GM23338 (cell line): Measurements from ENCODE around the gene KRTDAP. TPM values are rescaled to one million over a fixed set of nuclear protein-coding genes. Genes with fewer than 3 reads are reported as not detected.

Experiments
- ATAC-seq: fragments of 200-7000 bp; cut with Tn5 transposase; 3 replicates; pipeline ENCODE4 v1.9.1; 2020
- DNase-seq: peaks from one replicate; pipeline ENCODE4 v3.0.0-alpha.2; 2015; ENCODE audit warnings: low spot score
- H2AFZ ChIP-seq: fragments of 200-600 bp; sonication (generic); 2 replicates; pipeline ENCODE4 v1.8.0; 2016; ENCODE audit warnings: antibody characterized with exemption, mild to moderate bottlenecking, moderate library complexity
- H3F3A ChIP-seq: fragments of 200-600 bp; sonication (generic); replicated peaks from 2 replicates; pipeline ENCODE4 v1.8.0; 2017; ENCODE audit warnings: antibody characterized with exemption, mixed run types, low read depth
- H3K27ac ChIP-seq: fragments of 200-600 bp; sonication (generic); 2 replicates; pipeline ENCODE4 v1.6.1; 2016; ENCODE audit warnings: low read depth
- H3K27me3 ChIP-seq: fragments of 200-600 bp; sonication (generic); 2 replicates; pipeline ENCODE4 v1.8.0; 2016; ENCODE audit warnings: mild to moderate bottlenecking, mixed run types, moderate library complexity; ENCODE audit not compliant: insufficient read depth
- H3K36me3 ChIP-seq: fragments of 200-600 bp; sonication (generic); 2 replicates; pipeline ENCODE4 v1.8.0; 2016; ENCODE audit warnings: mild to moderate bottlenecking; ENCODE audit not compliant: insufficient read depth
- H3K4me1 ChIP-seq: fragments of 200-600 bp; sonication (generic); 2 replicates; pipeline ENCODE4 v1.8.0; 2016; ENCODE audit warnings: mild to moderate bottlenecking, moderate library complexity; ENCODE audit not compliant: insufficient read depth
- H3K4me2 ChIP-seq: fragments of 200-600 bp; sonication (generic); 2 replicates; pipeline ENCODE4 v1.7.1; 2017; ENCODE audit warnings: mixed run types
- H3K4me3 ChIP-seq: fragments of 200-600 bp; sonication (generic); 2 replicates; pipeline ENCODE4 v1.6.1; 2016; ENCODE audit warnings: mixed run types
- H3K79me2 ChIP-seq: fragments of 200-600 bp; sonication (generic); replicated peaks from 2 replicates; pipeline ENCODE4 v1.8.0; 2017; ENCODE audit warnings: mild to moderate bottlenecking; ENCODE audit not compliant: insufficient read depth
- H3K9me2 ChIP-seq: fragments of 200-600 bp; sonication (generic); 2 replicates; pipeline ENCODE4 v1.8.0; 2017; ENCODE audit not compliant: insufficient read depth
- H4K20me1 ChIP-seq: fragments of 200-600 bp; sonication (generic); replicated peaks from 2 replicates; pipeline ENCODE4 v1.8.0; 2017; ENCODE audit warnings: mild to moderate bottlenecking; ENCODE audit not compliant: insufficient read depth
- H3K27ac Mint-ChIP-seq: 2 replicates; pipeline ENCODE4 v1.8.0; 2020; ENCODE audit warnings: inconsistent platforms, mild to moderate bottlenecking, moderate library complexity, mixed read lengths
- H3K27me3 Mint-ChIP-seq: 3 replicates; pipeline ENCODE4 v1.8.0; 2022; ENCODE audit warnings: low read depth, mild to moderate bottlenecking, moderate library complexity, mixed read lengths, inconsistent platforms; ENCODE audit not compliant: insufficient read depth, poor library complexity
- H3K36me3 Mint-ChIP-seq: 3 replicates; pipeline ENCODE4 v1.8.0; 2021; ENCODE audit warnings: low read depth, mild to moderate bottlenecking, inconsistent platforms, moderate library complexity, mixed read lengths
- H3K4me1 Mint-ChIP-seq: 3 replicates; pipeline ENCODE4 v1.8.0; 2020; ENCODE audit warnings: mild to moderate bottlenecking, inconsistent platforms, mixed read lengths
- H3K4me3 Mint-ChIP-seq: 3 replicates; pipeline ENCODE4 v1.8.0; 2021; ENCODE audit warnings: moderate library complexity, mild to moderate bottlenecking, inconsistent platforms, mixed read lengths
- H3K9me3 Mint-ChIP-seq: 3 replicates; pipeline ENCODE4 v1.8.0; 2020; ENCODE audit warnings: moderate library complexity, mild to moderate bottlenecking, inconsistent platforms, mixed read lengths
- CREB1 ChIP-seq: fragments of 250-450 bp; sonication (Bioruptor Pico); IDR thresholded peaks from 2 replicates; pipeline ENCODE4 v1.5.0; 2020; ENCODE audit warnings: low read depth, mild to moderate bottlenecking, moderate library complexity
- CTCF ChIP-seq, 2 experiments: fragments of 200-600 bp in 1 of 2; sonication (generic) in 1 of 2; conservative IDR thresholded peaks; 2 replicates each; pipeline versions ENCODE4 v1.5.1 to v1.6.1; 2016 to 2017; ENCODE audit warnings: antibody characterized with exemption in 2 of 2, low read depth in 2 of 2, mild to moderate bottlenecking in 2 of 2, moderate library complexity in 1 of 2
- ETS1 ChIP-seq: IDR thresholded peaks from 2 replicates; pipeline ENCODE4 v1.6.1; 2016; ENCODE audit warnings: antibody characterized with exemption
- EZH2 ChIP-seq: fragments of 200-600 bp; sonication (generic); IDR thresholded peaks from one replicate; pipeline ENCODE4 v1.8.0; 2017; ENCODE audit warnings: antibody characterized with exemption, mild to moderate bottlenecking, low read depth; ENCODE audit not compliant: unreplicated experiment
- EZH2phosphoT487 ChIP-seq: fragments of 200-600 bp; sonication (generic); IDR thresholded peaks from one replicate; pipeline ENCODE4 v1.8.1; 2018; ENCODE audit warnings: antibody characterized with exemption; ENCODE audit not compliant: unreplicated experiment
- JUNB ChIP-seq: IDR thresholded peaks from one replicate; pipeline ENCODE4 v1.6.1; 2016; ENCODE audit warnings: antibody characterized with exemption; ENCODE audit not compliant: unreplicated experiment
- NANOG ChIP-seq: IDR thresholded peaks from 2 replicates; pipeline ENCODE4 v1.6.1; 2016; ENCODE audit warnings: antibody characterized with exemption, borderline replicate concordance
- POLR2AphosphoS5 ChIP-seq: IDR thresholded peaks from 2 replicates; pipeline ENCODE4 v1.6.1; 2016; ENCODE audit warnings: antibody characterized with exemption, low read depth
- REST ChIP-seq: IDR thresholded peaks from one replicate; pipeline ENCODE4 v1.6.1; 2018; ENCODE audit warnings: antibody characterized with exemption; ENCODE audit not compliant: unreplicated experiment
- STAT1 ChIP-seq: IDR thresholded peaks from one replicate; pipeline ENCODE4 v1.6.1; 2016; ENCODE audit warnings: antibody characterized with exemption; ENCODE audit not compliant: unreplicated experiment
- ZNF114 ChIP-seq: fragments of 250-450 bp; sonication (Bioruptor Pico); IDR thresholded peaks from 2 replicates; pipeline ENCODE4 v1.5.0; 2020; ENCODE audit warnings: mild to moderate bottlenecking, moderate library complexity
- ZNF331 ChIP-seq: fragments of 250-450 bp; sonication (Bioruptor Pico); IDR thresholded peaks from 2 replicates; pipeline ENCODE4 v1.5.0; 2020; ENCODE audit warnings: low read depth, mild to moderate bottlenecking, moderate library complexity
- polyA plus RNA-seq: library from polyadenylated mRNA; unstranded; fragments of >200 nt; fragmentation: Nextera tagmentation; extraction: Ambion mirVana; gene quantifications from 2 replicates; pipeline ENCODE4 v1.2.1, GENCODE V29; 2016
- total RNA-seq: library from RNA; depleted of rRNA; stranded (reverse); fragments of >200 nt; shearing (Covaris generic); gene quantifications from 2 replicates; pipeline ENCODE4 v1.2.3, GENCODE V29; 2014

The KRTDAP gene
- total and polyA plus RNA-seq, 2 experiments from 2014 or later: 2.7 TPM; not detected in 1

- H4K20me1 ChIP-seq: no peaks in the 10 kb centered on the region; the same call in 1 of the 2 replicates
- H3K27ac ChIP-seq: no peak overlapping the region
- no peak for TF ChIP-seq CTCF (conservative IDR thresholded peaks at IDR 0.05; ENCODE audit: low read depth in 2 of 2)
- no peak for TF ChIP-seq EZH2phosphoT487
- TF ChIP-seq CREB1: no peak
- TF ChIP-seq NANOG: no peak
- H3K36me3 ChIP-seq: peaks cover 7% of the 10 kb centered on the region; the same call in 1 of the 2 replicates
- no peak overlapping the region for H3K4me3 ChIP-seq
- DNase-seq: no peak
- peaks cover 10% of the 10 kb centered on the region for H3K79me2 ChIP-seq
- peaks cover 8% of the 10 kb centered on the region for H3K27me3 Mint-ChIP-seq
- peaks cover 9% of the 10 kb centered on the region; the same call in 1 of the 2 replicates for H3F3A ChIP-seq
- no peaks in the 10 kb centered on the region for H3K9me3 Mint-ChIP-seq
- ATAC-seq: no peak
- no peak overlapping the region for H2AFZ ChIP-seq
- H3K9me2 ChIP-seq: no peaks in the 10 kb centered on the region
- H3K4me1 Mint-ChIP-seq: peaks cover 35% of the 10 kb centered on the region; the same call in 2 of the 3 replicates
- peaks cover 18% of the 10 kb centered on the region for H3K4me1 ChIP-seq
- H3K27ac Mint-ChIP-seq: no peak overlapping the region
- no peak overlapping the region for H3K4me2 ChIP-seq
- H3K4me3 Mint-ChIP-seq: no peak overlapping the region
- H3K27me3 ChIP-seq: no peaks in the 10 kb centered on the region
- peaks cover 42% of the 10 kb centered on the region for H3K36me3 Mint-ChIP-seq
Measured at GRCh38 chr19:35539850-35540249, 49.6 kb upstream of the KRTDAP start.

- H3K27me3 Mint-ChIP-seq: peaks cover 8% of the 10 kb centered on the region
- peaks cover 7% of the 10 kb centered on the region; the same call in 1 of the 2 replicates for H3K36me3 ChIP-seq
- H3K4me3 ChIP-seq: no peak overlapping the region
- peaks cover 38% of the 10 kb centered on the region; the same call in 2 of the 3 replicates for H3K4me1 Mint-ChIP-seq
- H3K9me2 ChIP-seq: no peaks in the 10 kb centered on the region
- ATAC-seq (no peak), DNase-seq (no peak)
- no peaks in the 10 kb centered on the region for H3K9me3 Mint-ChIP-seq
- H3K4me3 Mint-ChIP-seq: no peak overlapping the region
- H3K27ac ChIP-seq: no peak overlapping the region
- peaks cover 5% of the 10 kb centered on the region for H3K79me2 ChIP-seq
- peaks cover 37% of the 10 kb centered on the region for H3K36me3 Mint-ChIP-seq
- H3K27ac Mint-ChIP-seq: no peak overlapping the region; the same call in 1 of the 2 replicates
- no peak overlapping the region for H3K4me2 ChIP-seq
- no peaks in the 10 kb centered on the region; the same call in 1 of the 2 replicates for H4K20me1 ChIP-seq
- H3F3A ChIP-seq: peaks cover 8% of the 10 kb centered on the region; the same call in 1 of the 2 replicates
- H3K27me3 ChIP-seq: 0 out of 2 replicates have a peak, but pooled peaks cover 3% of the 10 kb centered on the region
- H2AFZ ChIP-seq: no peak overlapping the region
- H3K4me1 ChIP-seq: peaks cover 15% of the 10 kb centered on the region
- TF ChIP-seq JUNB: no peak
- no peak for TF ChIP-seq CTCF (conservative IDR thresholded peaks at IDR 0.05; ENCODE audit: low read depth in 2 of 2)
- no peak for TF ChIP-seq EZH2
- no peak for TF ChIP-seq REST
- no peak for TF ChIP-seq POLR2AphosphoS5
- no peak for TF ChIP-seq ZNF114 (CRISPR knock-in tag)
- no peak for TF ChIP-seq STAT1
- no peak for TF ChIP-seq ETS1
- no peak for TF ChIP-seq EZH2phosphoT487
- TF ChIP-seq NANOG: no peak
- TF ChIP-seq ZNF331: no peak
Measured at GRCh38 chr19:35539314-35539713, 49.0 kb upstream of the KRTDAP start.
